HL-60 (cell line): ENCODE results near the gene DPYD.

Experiments used
- CTCF ChIP-seq: IDR thresholded peaks from one replicate; pipeline ENCODE4 v1.5.1; 2011; ENCODE audit warnings: low read length, control low read depth, inconsistent platforms; ENCODE audit not compliant: insufficient read depth
- GABPA ChIP-seq: IDR thresholded peaks from 2 replicates; pipeline ENCODE4 v1.6.1; 2012; ENCODE audit warnings: low read depth
- POLR2AphosphoS5 ChIP-seq: IDR thresholded peaks from 2 replicates; pipeline ENCODE4 v1.6.1; 2012; ENCODE audit warnings: low read depth
- REST ChIP-seq: IDR thresholded peaks from 2 replicates; pipeline ENCODE4 v1.6.1; 2012; ENCODE audit warnings: low read depth; ENCODE audit not compliant: insufficient replicate concordance

DNA sequence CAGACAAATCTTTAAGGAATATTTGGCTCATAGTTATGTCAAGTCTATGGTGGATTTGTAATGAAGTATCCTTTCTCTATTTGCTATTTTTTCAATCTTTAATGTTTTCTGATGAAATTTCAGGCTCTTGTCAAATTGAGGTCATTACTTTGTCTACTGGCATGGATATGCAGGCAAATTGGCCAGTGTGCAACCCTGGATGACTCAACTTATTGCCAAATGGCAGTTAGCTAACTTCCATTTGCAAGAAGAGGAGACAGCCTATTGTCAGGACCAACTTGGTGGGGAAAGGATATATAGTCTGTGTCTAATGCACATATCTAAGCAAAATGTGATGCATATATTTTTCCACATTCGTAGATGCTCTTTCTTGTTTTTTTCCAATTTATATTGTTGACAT is 668.8 kb downstream of the DPYD start:
- TF ChIP-seq CTCF = no peak
- no peak for TF ChIP-seq POLR2AphosphoS5
- no peak for TF ChIP-seq REST
- no peak for TF ChIP-seq GABPA
